Measurements from ENCODE around the gene CNGB1.

DNA sequence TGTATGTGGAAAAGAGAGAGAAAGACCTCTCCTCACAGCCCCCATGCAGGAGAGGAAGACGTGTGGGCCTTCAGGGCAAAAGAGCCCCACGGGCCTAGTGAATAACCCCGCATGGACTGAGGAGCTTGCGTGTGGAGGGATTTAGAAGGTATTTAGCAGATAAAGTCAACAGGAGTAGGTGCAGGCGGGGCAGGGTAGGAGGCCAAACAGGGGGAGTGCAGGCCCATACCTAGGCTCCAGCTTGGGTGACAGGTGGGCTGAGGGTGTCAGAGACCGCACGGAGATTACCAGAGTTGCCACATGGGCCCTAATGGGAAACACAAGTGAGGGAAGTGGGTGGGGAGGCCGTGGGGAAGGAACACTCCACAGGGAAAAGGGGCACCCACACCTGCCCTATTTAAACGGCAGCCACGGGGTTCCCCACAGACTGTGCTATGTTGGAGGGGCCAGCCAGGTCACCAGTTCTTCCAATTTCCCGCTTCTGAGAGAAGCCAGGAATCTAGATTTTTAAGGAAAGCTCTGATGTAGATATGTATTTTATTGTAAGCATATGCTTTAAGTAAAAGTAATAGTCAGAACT, 8.2 kb upstream of the CNGB1 start:
- TF ChIP-seq, protein P1, sequence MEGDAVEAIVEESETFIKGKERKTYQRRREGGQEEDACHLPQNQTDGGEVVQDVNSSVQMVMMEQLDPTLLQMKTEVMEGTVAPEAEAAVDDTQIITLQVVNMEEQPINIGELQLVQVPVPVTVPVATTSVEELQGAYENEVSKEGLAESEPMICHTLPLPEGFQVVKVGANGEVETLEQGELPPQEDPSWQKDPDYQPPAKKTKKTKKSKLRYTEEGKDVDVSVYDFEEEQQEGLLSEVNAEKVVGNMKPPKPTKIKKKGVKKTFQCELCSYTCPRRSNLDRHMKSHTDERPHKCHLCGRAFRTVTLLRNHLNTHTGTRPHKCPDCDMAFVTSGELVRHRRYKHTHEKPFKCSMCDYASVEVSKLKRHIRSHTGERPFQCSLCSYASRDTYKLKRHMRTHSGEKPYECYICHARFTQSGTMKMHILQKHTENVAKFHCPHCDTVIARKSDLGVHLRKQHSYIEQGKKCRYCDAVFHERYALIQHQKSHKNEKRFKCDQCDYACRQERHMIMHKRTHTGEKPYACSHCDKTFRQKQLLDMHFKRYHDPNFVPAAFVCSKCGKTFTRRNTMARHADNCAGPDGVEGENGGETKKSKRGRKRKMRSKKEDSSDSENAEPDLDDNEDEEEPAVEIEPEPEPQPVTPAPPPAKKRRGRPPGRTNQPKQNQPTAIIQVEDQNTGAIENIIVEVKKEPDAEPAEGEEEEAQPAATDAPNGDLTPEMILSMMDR (IDR thresholded peaks at IDR 0.05): no peak
- TF ChIP-seq EZH2 (IDR thresholded peaks at IDR 0.05) (no peak), EZH2phosphoT487 (IDR thresholded peaks at IDR 0.05) (no peak)
